UCSD-AML1 (cell line): ENCODE measurements around the gene TAOK3.

Source experiments
- DNase-seq: peaks from one replicate; lab custom pipeline; 2025; ENCODE audit not compliant: unreplicated experiment; lab: John Stamatoyannopoulos, UW

TAOK3 gene

DNA sequence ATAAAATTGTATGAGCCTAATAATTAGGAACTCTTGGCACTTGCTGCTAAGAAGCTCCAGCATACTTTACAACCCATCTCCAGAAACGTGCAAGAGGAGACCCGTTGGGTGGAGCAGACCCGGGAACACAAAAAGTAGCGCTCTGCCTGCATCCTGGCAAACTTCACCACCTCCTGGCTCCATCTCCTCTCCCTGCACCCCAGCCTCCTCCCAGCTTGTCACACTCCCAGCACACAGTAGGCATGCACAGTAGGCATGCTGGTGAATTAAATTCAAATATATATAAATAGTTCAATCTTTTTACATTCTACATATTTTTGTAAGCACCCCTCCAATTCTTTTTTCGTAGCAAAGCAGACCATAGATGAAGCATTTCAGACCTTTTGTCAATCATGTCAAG, 270.1 kb downstream of the TAOK3 start:
- no peak for DNase-seq

DNA sequence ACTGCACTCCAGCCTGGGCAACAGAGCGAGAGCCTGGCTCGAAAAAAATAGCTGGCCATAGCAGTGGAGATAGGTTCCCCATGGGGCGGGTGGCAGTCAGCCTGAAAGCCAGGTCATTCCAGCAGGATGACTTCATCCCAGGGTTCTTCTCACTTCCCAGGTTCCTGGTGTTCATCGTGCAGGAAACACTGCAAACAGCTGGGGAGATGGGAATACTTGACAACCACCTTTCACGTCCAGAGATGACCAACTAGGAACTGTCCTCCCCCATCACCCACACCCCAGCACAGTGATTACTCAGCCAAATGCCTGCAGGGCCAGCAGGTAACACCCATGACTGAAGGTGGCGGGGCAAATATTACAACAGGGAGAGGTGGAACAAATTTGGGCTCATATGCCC, 270.6 kb downstream of the TAOK3 start:
- DNase-seq, result no peak

DNA sequence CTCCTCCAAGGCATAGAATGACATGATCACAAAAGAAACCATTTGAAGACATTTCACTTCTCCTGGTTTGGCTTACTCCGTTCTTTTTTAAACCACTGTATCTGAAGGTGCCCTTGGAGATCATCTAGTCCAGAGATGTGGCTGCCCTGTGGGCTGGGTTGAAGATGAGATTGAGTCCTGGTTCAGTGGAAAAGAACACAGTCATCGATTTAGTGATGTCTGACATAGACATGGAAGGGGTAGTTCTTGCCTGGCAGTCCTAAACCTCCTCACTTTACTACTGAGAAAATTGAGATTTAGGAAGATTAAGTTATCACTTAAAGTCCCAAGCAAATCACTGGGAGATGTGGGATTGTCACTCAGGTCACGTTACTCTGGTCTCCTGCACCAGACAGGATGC, 271.7 kb downstream of the TAOK3 start:
- no peak for DNase-seq
